Measurements from ENCODE around the gene MACF1. TPM values are rescaled to one million over a fixed set of nuclear protein-coding genes. Genes with fewer than 3 reads are reported as not detected.

Gene MACF1
- total RNA-seq, 2 donors from 2014 or later: 107 to 148 TPM

- no peak for TF ChIP-seq CTCF (IDR thresholded peaks at IDR 0.05)
- Histone ChIP-seq H3K36me3 (peaks cover 31% of the 10 kb centered on the region), H3K9ac (ENCODE audit: low read depth in 2 of 2, low read length in 2 of 2) (no peak overlapping the region), H3K27ac (no peak overlapping the region), H3K4me1 (no peaks in the 10 kb centered on the region), H3K27me3 (no peaks in the 10 kb centered on the region), H3K4me3 (no peak overlapping the region), H3K9me3 (no peaks in the 10 kb centered on the region)
- intact Hi-C loops (cut with DNase I): no loop called here
- DNase-seq: no peak
Observed at GRCh38 chr1:39346872-39347271, 142.4 kb downstream of the MACF1 start.

DNA sequence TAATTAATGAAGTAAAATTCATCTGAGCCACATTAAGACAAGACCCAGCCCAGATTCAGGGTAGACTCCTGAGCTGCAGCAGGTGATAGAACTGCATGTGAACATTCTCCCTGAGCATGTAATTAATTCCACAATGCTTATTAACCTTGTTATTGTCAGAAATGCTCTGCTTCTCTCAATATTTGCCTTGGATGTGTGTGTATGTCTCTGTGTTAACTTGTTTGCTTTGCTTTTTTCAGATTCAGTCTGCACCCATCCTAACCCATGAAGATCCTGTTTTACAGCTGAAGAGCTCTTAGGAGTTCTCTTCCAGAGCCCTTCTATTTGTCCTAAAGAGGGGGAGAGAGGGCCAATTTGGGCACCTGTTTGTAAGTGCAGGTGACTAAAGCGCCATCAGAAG is 143.8 kb downstream of the MACF1 start:
- Histone ChIP-seq H3K27me3 (no peaks in the 10 kb centered on the region), H3K4me3 (no peak overlapping the region), H3K27ac (no peak overlapping the region), H3K9ac (ENCODE audit: low read depth in 2 of 2, low read length in 2 of 2) (no peak overlapping the region), H3K4me1 (no peaks in the 10 kb centered on the region), H3K9me3 (no peaks in the 10 kb centered on the region), H3K36me3 (peaks cover 38% of the 10 kb centered on the region)
- intact Hi-C loops (cut with DNase I): no loop called here
- TF ChIP-seq CTCF (IDR thresholded peaks at IDR 0.05): no peak
- no peak for DNase-seq

DNA sequence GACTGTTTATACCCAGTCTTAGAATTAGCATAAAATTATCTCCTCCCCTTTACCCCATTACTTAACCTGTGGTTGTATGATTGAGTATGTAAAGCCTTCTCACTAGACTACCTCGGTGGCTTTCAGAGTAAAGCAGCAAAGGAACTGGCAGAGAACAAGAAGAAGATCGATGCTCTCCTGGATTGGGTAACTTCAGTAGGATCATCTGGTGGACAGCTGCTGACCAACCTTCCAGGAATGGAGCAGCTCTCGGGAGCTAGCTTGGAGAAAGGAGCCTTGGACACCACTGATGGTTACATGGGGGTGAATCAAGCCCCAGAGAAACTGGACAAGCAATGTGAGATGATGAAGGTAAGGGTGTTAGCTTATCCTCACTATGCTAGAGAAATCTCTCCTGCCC is 148.4 kb downstream of the MACF1 start:
- Histone ChIP-seq H3K27ac (no peak overlapping the region), H3K9me3 (no peaks in the 10 kb centered on the region), H3K9ac (ENCODE audit: low read depth in 2 of 2, low read length in 2 of 2) (no peak overlapping the region), H3K27me3 (no peaks in the 10 kb centered on the region), H3K4me1 (no peaks in the 10 kb centered on the region), H3K36me3 (peaks cover 39% of the 10 kb centered on the region), H3K4me3 (no peak overlapping the region)
- DNase-seq: no peak
- intact Hi-C loops (cut with DNase I): no loop called here
- TF ChIP-seq CTCF (IDR thresholded peaks at IDR 0.05): no peak

GRCh38 chr1:39354572-39354971 is 150.1 kb downstream of the MACF1 start:
- no peak overlapping the region for H3K9ac ChIP-seq (ENCODE audit: low read depth in 2 of 2, low read length in 2 of 2)
- no peak for TF ChIP-seq CTCF (IDR thresholded peaks at IDR 0.05)
- no peak overlapping the region for H3K4me3 ChIP-seq
- no peak overlapping the region for H3K27ac ChIP-seq
- no peaks in the 10 kb centered on the region for H3K4me1 ChIP-seq
- H3K36me3 ChIP-seq: peaks cover 24% of the 10 kb centered on the region
- no peaks in the 10 kb centered on the region for H3K9me3 ChIP-seq
- no peaks in the 10 kb centered on the region for H3K27me3 ChIP-seq
- DNase-seq: no peak
- intact Hi-C loops (cut with DNase I): no loop called here

- DNase-seq: no peak
- TF ChIP-seq CTCF (IDR thresholded peaks at IDR 0.05): no peak
- no peak overlapping the region for H3K9ac ChIP-seq (ENCODE audit: low read depth in 2 of 2, low read length in 2 of 2)
- H3K4me1 ChIP-seq: no peaks in the 10 kb centered on the region
- no peaks in the 10 kb centered on the region for H3K9me3 ChIP-seq
- no peaks in the 10 kb centered on the region for H3K27me3 ChIP-seq
- H3K27ac ChIP-seq: no peak overlapping the region
- intact Hi-C loops (cut with DNase I): no loop called here
- peaks cover 4% of the 10 kb centered on the region for H3K36me3 ChIP-seq
- H3K4me3 ChIP-seq: no peak overlapping the region
Observed at GRCh38 chr1:39358491-39358890, 154.0 kb downstream of the MACF1 start.

Data from colonic mucosa (tissue), 4 donors.